A673 (cell line): ENCODE data around the gene BOLA1. TPM values are rescaled to one million over a fixed set of nuclear protein-coding genes. Genes with fewer than 3 reads are reported as not detected.

ENCODE experiments used
- BruUV-seq: library from RNA; stranded (reverse); fragments of 400-500 nt; replicated peaks from 2 replicates; lab custom pipeline; 2021; lab: Mats Ljungman, UMichigan
- CTCF ChIA-PET: fragments of 300-600 bp; sonication (Branson Sonifier 250); formaldehyde crosslinking; loops from one replicate; lab custom pipeline; 2022; ENCODE audit warnings: antibody characterized with exemption; lab: Charles Lee
- POLR2A ChIA-PET: fragments of 300-600 bp; sonication (Branson Sonifier 250); formaldehyde crosslinking; loops from one replicate; lab custom pipeline; 2022; ENCODE audit warnings: antibody characterized with exemption; ENCODE audit not compliant: low non-redundant PET; lab: Charles Lee
- DNase-seq: peaks from one replicate; pipeline ENCODE4 v3.0.0-alpha.2; 2015; ENCODE audit warnings: low spot score
- H3K27ac ChIP-seq: fragments of 200-600 bp; sonication (generic); 2 replicates; pipeline ENCODE4 v1.5.1; 2016; ENCODE audit warnings: mixed run types, low read depth, mild to moderate bottlenecking, mixed read lengths, antibody characterized with exemption, low read length; ENCODE audit not compliant: poor library complexity, severe bottlenecking
- H3K27me3 ChIP-seq: fragments of 200-600 bp; sonication (generic); replicated peaks from 2 replicates; pipeline ENCODE4 v1.6.1; 2017; ENCODE audit warnings: mixed run types, low read depth, mild to moderate bottlenecking, mixed read lengths, antibody characterized with exemption, low read length; ENCODE audit not compliant: insufficient read depth, poor library complexity
- H3K36me3 ChIP-seq: fragments of 200-600 bp; sonication (generic); 2 replicates; pipeline ENCODE4 v1.6.1; 2016; ENCODE audit warnings: mixed run types, mild to moderate bottlenecking, mixed read lengths, antibody characterized with exemption, low read length; ENCODE audit not compliant: insufficient read depth, poor library complexity, severe bottlenecking
- H3K4me1 ChIP-seq: fragments of 200-600 bp; sonication (generic); 2 replicates; pipeline ENCODE4 v1.6.1; 2017; ENCODE audit warnings: mixed run types, mild to moderate bottlenecking, mixed read lengths, antibody characterized with exemption, low read length; ENCODE audit not compliant: insufficient read depth, poor library complexity, severe bottlenecking
- H3K4me3 ChIP-seq: fragments of 200-600 bp; sonication (generic); 2 replicates; pipeline ENCODE4 v1.5.1; 2016; ENCODE audit warnings: low read depth, mixed run types, mild to moderate bottlenecking, mixed read lengths, low read length; ENCODE audit not compliant: poor library complexity, severe bottlenecking
- H3K9me3 ChIP-seq: fragments of 200-600 bp; sonication (generic); 2 replicates; pipeline ENCODE4 v1.6.1; 2016; ENCODE audit warnings: mixed run types, low read depth, mild to moderate bottlenecking, mixed read lengths, antibody characterized with exemption, low read length; ENCODE audit not compliant: poor library complexity, severe bottlenecking
- CTCF ChIP-seq: fragments of 300-800, 200-600 bp; sonication (generic); conservative IDR thresholded peaks from 2 replicates; pipeline ENCODE4 v1.5.1; 2017; ENCODE audit warnings: low read depth, mild to moderate bottlenecking, antibody characterized with exemption, low read length, moderate library complexity, mixed read lengths
- EZH2 ChIP-seq: fragments of 200-600 bp; sonication (generic); IDR thresholded peaks from 2 replicates; pipeline ENCODE4 v1.6.1; 2017; ENCODE audit warnings: borderline replicate concordance, low read depth, mild to moderate bottlenecking, mixed read lengths, antibody characterized with exemption, low read length; ENCODE audit not compliant: poor library complexity, severe bottlenecking
- intact Hi-C: fragments of 100-400 bp; cut with micrococcal nuclease; formaldehyde crosslinking; loops from one replicate; pipeline ENCODE4 v1.10.0; 2022; ENCODE audit not compliant: unreplicated experiment
- total RNA-seq: library from RNA; stranded (reverse); gene quantifications from 2 replicates; pipeline ENCODE4 v1.2.3, GENCODE V29; 2021

BOLA1 gene
- total RNA-seq, 1 experiment from 2014 or later: 15.7 TPM

GRCh38 chr1:149877211-149877946 lies 22.0 kb upstream of the BOLA1 start:
- Histone ChIP-seq H3K27ac (no peak overlapping the region), H3K4me3 (no peak overlapping the region), H3K36me3 (no peaks in the 10 kb centered on the region), H3K27me3 (no peaks in the 10 kb centered on the region), H3K9me3 (no peaks in the 10 kb centered on the region), H3K4me1 (no peaks in the 10 kb centered on the region)
- intact Hi-C loops: no loop called here
- ChIA-PET CTCF (no interaction called here), POLR2A (no interaction called here)
- no TSS peak for BruUV-seq
- TF ChIP-seq CTCF (no peak), EZH2 (no peak)
- no peak for DNase-seq

- DNase-seq: no peak
- H3K27me3 ChIP-seq: no peaks in the 10 kb centered on the region
- ChIA-PET POLR2A (no interaction called here), CTCF (no interaction called here)
- BruUV-seq: no TSS peak
- H3K4me1 ChIP-seq: no peaks in the 10 kb centered on the region
- H3K4me3 ChIP-seq: no peak overlapping the region
- TF ChIP-seq EZH2 (no peak), CTCF (no peak)
- intact Hi-C loops: no loop called here
- H3K9me3 ChIP-seq: no peaks in the 10 kb centered on the region
- H3K27ac ChIP-seq: no peak overlapping the region
- H3K36me3 ChIP-seq: no peaks in the 10 kb centered on the region
Observed at GRCh38 chr1:149879556-149879955, 19.8 kb upstream of the BOLA1 start.

- H3K9me3 ChIP-seq: no peaks in the 10 kb centered on the region
- no peaks in the 10 kb centered on the region for H3K4me1 ChIP-seq
- intact Hi-C loops: no loop called here
- TF ChIP-seq EZH2 (no peak), CTCF (no peak)
- ChIA-PET POLR2A (interaction anchor here (0.7 kb wide), 1 partner anchor 38 kb away, joined by 3 read pairs; no protein-coding TSS in a partner anchor), CTCF (no interaction called here)
- no peaks in the 10 kb centered on the region for H3K36me3 ChIP-seq
- H3K4me3 ChIP-seq: no peak overlapping the region
- H3K27me3 ChIP-seq: no peaks in the 10 kb centered on the region
- no peak for DNase-seq
- H3K27ac ChIP-seq: no peak overlapping the region
- BruUV-seq: no TSS peak
Observed at GRCh38 chr1:149881876-149882275, 17.5 kb upstream of the BOLA1 start.
